Keratinocyte (primary cell): Measurements from ENCODE around the gene THSD7B. TPM values are rescaled to one million over a fixed set of nuclear protein-coding genes. Genes with fewer than 3 reads are reported as not detected.

Experiments used
- DNase-seq: peaks from one replicate; pipeline ENCODE4 v3.0.0-alpha.2; 2011; ENCODE audit warnings: low read depth, missing footprints, low spot score
- FAIRE-seq: peaks from 2 replicates; lab custom pipeline; 2011; peaks lifted over from hg19 to GRCh38; lab: Jason Lieb, UNC
- H2AFZ ChIP-seq: 2 replicates; pipeline ENCODE4 v1.6.0; 2012; ENCODE audit warnings: low read length, control low read depth, inconsistent platforms; ENCODE audit not compliant: control insufficient read depth
- H3K27ac ChIP-seq: 2 replicates; pipeline ENCODE4 v1.5.1; 2011; ENCODE audit warnings: low read length; ENCODE audit not compliant: control insufficient read depth, insufficient read depth
- H3K27me3 ChIP-seq: 3 replicates; pipeline ENCODE4 v1.6.0; 2011; ENCODE audit warnings: low read length; ENCODE audit not compliant: control insufficient read depth, insufficient read depth; ENCODE audit errors: extremely low read depth
- H3K36me3 ChIP-seq, 2 experiments: 2 replicates in 1 of 2; 3 replicates in 1 of 2; pipeline ENCODE4 v1.5.1; 2011; ENCODE audit warnings: low read length in 2 of 2, mild to moderate bottlenecking in 1 of 2; ENCODE audit not compliant: control insufficient read depth in 2 of 2, insufficient read depth in 2 of 2; ENCODE audit errors: extremely low read depth in 1 of 2
- H3K4me1 ChIP-seq: 3 replicates; pipeline ENCODE4 v1.5.1; 2011; ENCODE audit warnings: low read length; ENCODE audit not compliant: control insufficient read depth, insufficient read depth; ENCODE audit errors: extremely low read depth
- H3K4me2 ChIP-seq: 3 replicates; pipeline ENCODE4 v1.6.0; 2011; ENCODE audit warnings: low read depth, low read length; ENCODE audit not compliant: control insufficient read depth, insufficient read depth; ENCODE audit errors: extremely low read depth
- H3K4me3 ChIP-seq, 3 experiments: fragments of 200-600 bp in 1 of 3; sonication (generic) in 1 of 3; 2 replicates in 2 of 3; 3 replicates in 1 of 3; pipeline ENCODE4 v1.5.1; 2011 to 2016; ENCODE audit warnings: low read length in 3 of 3, mild to moderate bottlenecking in 3 of 3, control low read depth in 2 of 3, inconsistent platforms in 1 of 3, low read depth in 1 of 3, mixed read lengths in 1 of 3, mixed run types in 1 of 3, moderate library complexity in 1 of 3; ENCODE audit not compliant: control insufficient read depth in 2 of 3, insufficient read depth in 2 of 3; ENCODE audit errors: extremely low read depth in 1 of 3
- H3K79me2 ChIP-seq: 2 replicates; pipeline ENCODE4 v1.6.0; 2012; ENCODE audit warnings: low read length; ENCODE audit not compliant: control insufficient read depth, insufficient read depth
- H3K9ac ChIP-seq: 3 replicates; pipeline ENCODE4 v1.6.0; 2011; ENCODE audit warnings: low read length; ENCODE audit not compliant: control insufficient read depth, insufficient read depth; ENCODE audit errors: extremely low read depth
- H3K9me1 ChIP-seq: 3 replicates; pipeline ENCODE4 v1.6.0; 2011; ENCODE audit warnings: low read length; ENCODE audit not compliant: control insufficient read depth, insufficient read depth; ENCODE audit errors: extremely low read depth
- H3K9me3 ChIP-seq: 2 replicates; pipeline ENCODE4 v1.5.1; 2012; ENCODE audit warnings: low read depth, low read length; ENCODE audit not compliant: control insufficient read depth
- H4K20me1 ChIP-seq: 3 replicates; pipeline ENCODE4 v1.6.0; 2011; ENCODE audit warnings: low read length; ENCODE audit not compliant: control insufficient read depth, insufficient read depth; ENCODE audit errors: extremely low read depth
- CTCF ChIP-seq, 3 experiments: IDR thresholded peaks in 1 of 3; conservative IDR thresholded peaks in 1 of 3; optimal IDR thresholded peaks in 1 of 3; 2 replicates in 2 of 3; 3 replicates in 1 of 3; pipeline versions ENCODE3 to v1.5.1; 2011; ENCODE audit warnings: low read length in 3 of 3, mild to moderate bottlenecking in 3 of 3, moderate library complexity in 2 of 3, control low read depth in 1 of 3, inconsistent platforms in 1 of 3; ENCODE audit not compliant: insufficient read depth in 2 of 3; ENCODE audit errors: extremely low read depth in 1 of 3
- EZH2 ChIP-seq: IDR thresholded peaks from one replicate; pipeline ENCODE4 v1.6.1; 2012; ENCODE audit warnings: inconsistent platforms, mild to moderate bottlenecking, low read length, moderate library complexity
- dilution Hi-C: fragments of 300-500 bp; cut with MboI; formaldehyde crosslinking; loops from one replicate; pipeline ENCODE4 v1.7.0; 2020; ENCODE audit warnings: low sequenced_read_pairs; ENCODE audit not compliant: extremely low pct_ligation_motif_present
- polyA plus RNA-seq, 5 experiments: library from polyadenylated mRNA; depleted of rRNA in 3 of 5; stranded (reverse) in 3 of 5; stranded (forward) in 1 of 5; unstranded in 1 of 5; fragments of >200 nt; gene quantifications; 1 replicate in 1 of 5; 2 replicates in 3 of 5; 3 replicates in 1 of 5; pipeline versions ENCODE4 v1.2.1 to v1.2.3, GENCODE V29; 2011 to 2012; ENCODE audit warnings: missing spikeins in 2 of 5, low read depth in 1 of 5, low replicate concordance in 1 of 5

Gene THSD7B
- polyA plus RNA-seq, 1 donor (not counting 4 experiments of a cell fraction or from before 2014, with no cell fraction given): 0.04 TPM

DNA sequence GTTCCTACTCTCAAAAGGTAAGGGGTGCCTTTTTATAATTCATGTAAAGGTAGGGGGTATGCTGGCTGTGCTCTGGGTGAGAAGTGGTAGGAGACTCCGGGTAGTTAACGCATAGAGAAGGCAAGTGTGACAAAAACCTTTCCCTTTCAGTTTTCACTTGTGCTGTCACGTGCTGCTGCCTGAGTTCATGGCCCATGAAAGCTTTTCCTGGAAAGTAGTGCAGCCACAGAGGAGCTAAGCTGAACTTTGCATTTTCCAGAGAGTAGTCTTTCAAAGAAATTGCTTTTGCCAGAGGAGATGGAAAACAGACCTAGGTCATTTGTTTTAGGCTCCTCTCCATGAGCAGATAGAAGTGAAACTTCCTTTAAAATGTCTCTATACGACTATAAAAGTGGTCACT lies 44.7 kb downstream of the THSD7B start:
- no peak overlapping the region for H3K9ac ChIP-seq
- no peak overlapping the region for H3K4me3 ChIP-seq
- no peak overlapping the region for H3K27ac ChIP-seq
- DNase-seq: no peak
- no peaks in the 10 kb centered on the region for H4K20me1 ChIP-seq
- H3K9me1 ChIP-seq: no peaks in the 10 kb centered on the region
- H2AFZ ChIP-seq: no peak overlapping the region
- no peak for TF ChIP-seq CTCF (optimal IDR thresholded peaks at IDR 0.05 in 1 of 3, IDR thresholded peaks at IDR 0.05 in 1 of 3, conservative IDR thresholded peaks at IDR 0.05 in 1 of 3; ENCODE audit: extremely low read depth in 1 of 3, insufficient read depth in 2 of 3, low read length in 3 of 3)
- no peak for TF ChIP-seq EZH2
- dilution Hi-C loops: no loop called here
- no peaks in the 10 kb centered on the region for H3K9me3 ChIP-seq
- no peaks in the 10 kb centered on the region for H3K4me1 ChIP-seq
- no peaks in the 10 kb centered on the region for H3K27me3 ChIP-seq
- FAIRE-seq: no peak
- no peaks in the 10 kb centered on the region for H3K79me2 ChIP-seq
- H3K36me3 ChIP-seq: no peaks in the 10 kb centered on the region
- no peak overlapping the region for H3K4me2 ChIP-seq

DNA sequence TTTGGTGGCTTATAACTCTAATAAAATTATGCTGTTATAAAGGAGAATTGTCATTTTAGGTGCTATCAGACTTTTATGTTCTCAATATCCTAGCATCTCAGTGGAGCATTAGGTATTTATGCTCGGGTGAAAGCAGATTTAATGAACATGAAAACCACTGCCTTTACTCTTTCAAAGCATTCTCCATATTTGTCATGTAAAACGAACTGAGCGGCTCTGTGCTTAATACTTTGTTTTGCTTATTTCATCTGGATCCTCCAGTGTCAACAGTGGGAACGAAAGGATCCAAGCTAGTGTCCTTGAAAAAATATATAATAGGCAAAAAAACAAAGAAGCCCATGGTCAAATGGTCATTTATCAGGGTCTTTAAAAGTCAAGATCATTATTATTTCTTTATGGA lies 53.5 kb downstream of the THSD7B start:
- Histone ChIP-seq H2AFZ (no peak overlapping the region), H3K4me1 (no peaks in the 10 kb centered on the region), H3K9me3 (no peaks in the 10 kb centered on the region), H3K4me2 (no peak overlapping the region), H3K9ac (no peak overlapping the region), H3K36me3 (no peaks in the 10 kb centered on the region), H3K4me3 (no peak overlapping the region), H3K79me2 (no peaks in the 10 kb centered on the region), H4K20me1 (no peaks in the 10 kb centered on the region), H3K27ac (no peak overlapping the region), H3K27me3 (no peaks in the 10 kb centered on the region), H3K9me1 (no peaks in the 10 kb centered on the region)
- FAIRE-seq: no peak
- no peak for DNase-seq
- dilution Hi-C loops: no loop called here
- TF ChIP-seq CTCF (optimal IDR thresholded peaks at IDR 0.05 in 1 of 3, IDR thresholded peaks at IDR 0.05 in 1 of 3, conservative IDR thresholded peaks at IDR 0.05 in 1 of 3; ENCODE audit: extremely low read depth in 1 of 3, insufficient read depth in 2 of 3, low read length in 3 of 3) (no peak), EZH2 (no peak)
